CD4-positive, CD25-positive, alpha-beta regulatory T cell (primary cell): Measurements from ENCODE around the gene UBE2N. TPM values are rescaled to one million over a fixed set of nuclear protein-coding genes. Genes with fewer than 3 reads are reported as not detected.
A peak's percentile ranks its signal among the peaks of the same experiment; 100 is the strongest.

Experiments
- ATAC-seq, 2 donors: fragments of 150-1000 bp; cut with Tn5 transposase; one replicate each; pipeline ENCODE4 v1.10.0; 2021; ENCODE audit warnings: low read depth in 2 of 2, moderate number of reproducible peaks in 2 of 2, moderate library complexity in 1 of 2
- DNase-seq, 3 donors: peaks; one replicate each; pipeline versions ENCODE4 v3.0.0 to v3.0.0-alpha.2; 2012 to 2022; ENCODE audit warnings: mixed read lengths in 1 of 3
- H3K27ac ChIP-seq: one replicate; pipeline ENCODE4 v1.7.0; 2013; ENCODE audit warnings: mild to moderate bottlenecking, low read length; ENCODE audit not compliant: insufficient read depth, poor library complexity, severe bottlenecking
- H3K27me3 ChIP-seq: one replicate; pipeline ENCODE4 v1.7.0; 2013; ENCODE audit warnings: low read length; ENCODE audit not compliant: control insufficient read depth, insufficient read depth
- H3K36me3 ChIP-seq: one replicate; pipeline ENCODE4 v1.7.0; 2013; ENCODE audit warnings: mild to moderate bottlenecking, low read length, moderate library complexity; ENCODE audit not compliant: control insufficient read depth, insufficient read depth
- H3K4me1 ChIP-seq: 2 replicates; pipeline ENCODE4 v1.7.0; 2013; ENCODE audit warnings: mild to moderate bottlenecking, low read length; ENCODE audit not compliant: insufficient read depth, control insufficient read depth, poor library complexity, severe bottlenecking
- H3K4me3 ChIP-seq: one replicate; pipeline ENCODE4 v1.7.0; 2013; ENCODE audit warnings: low read depth, mild to moderate bottlenecking, low read length, moderate library complexity
- H3K9me3 ChIP-seq, 2 experiments: 1 replicate in 1 of 2; 2 replicates in 1 of 2; pipeline ENCODE4 v1.7.0; 2013; ENCODE audit warnings: low read length in 2 of 2, mild to moderate bottlenecking in 1 of 2, moderate library complexity in 1 of 2; ENCODE audit not compliant: control insufficient read depth in 2 of 2
- H3K27ac Mint-ChIP-seq, 3 donors: one replicate each; pipeline ENCODE4 v1.8.0; 2020 to 2022; ENCODE audit warnings: mild to moderate bottlenecking in 3 of 3, mixed read lengths in 3 of 3, moderate library complexity in 2 of 3
- H3K27me3 Mint-ChIP-seq: one replicate; pipeline ENCODE4 v1.8.0; 2022; ENCODE audit warnings: mild to moderate bottlenecking, mixed read lengths
- H3K36me3 Mint-ChIP-seq: one replicate; pipeline ENCODE4 v1.8.0; 2020; ENCODE audit warnings: mixed read lengths
- H3K4me1 Mint-ChIP-seq, 4 donors: one replicate each; pipeline ENCODE4 v1.8.0; 2020 to 2022; ENCODE audit warnings: mixed read lengths in 4 of 4, mild to moderate bottlenecking in 1 of 4
- H3K4me3 Mint-ChIP-seq, 4 donors: one replicate each; pipeline ENCODE4 v1.8.0; 2020 to 2022; ENCODE audit warnings: mild to moderate bottlenecking in 4 of 4, mixed read lengths in 4 of 4, moderate library complexity in 3 of 4
- H3K9me3 Mint-ChIP-seq, 7 donors: one replicate each; pipeline ENCODE4 v1.8.0; 2020 to 2022; ENCODE audit warnings: mixed read lengths in 7 of 7, mild to moderate bottlenecking in 3 of 7, moderate library complexity in 2 of 7
- polyA plus RNA-seq, 4 donors: library from polyadenylated mRNA; unstranded; fragments of 300-500 nt; fragmentation: Illumina TruSeq; gene quantifications; one replicate each; pipeline ENCODE4 v1.2.3, GENCODE V29; 2021
- total RNA-seq: library from RNA; stranded (reverse); gene quantifications from one replicate; pipeline ENCODE4 v1.2.3, GENCODE V29; 2022

Gene UBE2N
- total and polyA plus RNA-seq, 5 donors from 2014 or later: 116 to 314 (median 230) TPM

DNA sequence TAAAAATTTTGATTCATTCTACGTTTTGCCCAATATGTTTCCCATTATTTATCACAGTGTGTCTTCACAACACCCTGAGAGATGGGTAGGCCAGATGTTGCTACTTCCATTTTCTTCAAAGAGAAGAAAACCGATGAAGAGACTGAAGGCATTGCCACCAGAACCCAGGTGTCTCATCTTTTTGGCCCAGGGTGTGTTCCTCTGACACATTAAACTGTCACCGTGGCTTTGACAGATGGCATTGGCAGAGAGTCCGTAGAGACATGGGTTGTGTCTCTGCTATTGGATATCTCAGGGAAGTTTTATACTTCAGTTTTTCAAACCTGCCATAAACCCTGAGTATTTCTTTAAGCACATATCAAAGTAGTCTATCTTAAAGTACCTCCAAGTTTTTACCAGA, 75.3 kb downstream of the UBE2N start:
- DNase-seq (no peak), ATAC-seq (no peak)
- Mint-ChIP-seq H3K27me3 (peaks cover 12% of the 10 kb centered on the region), H3K27ac (no peak overlapping the region), H3K4me1 (peaks cover 0 to 11% (median 8%) of the 10 kb centered on the region in 4 donors), H3K4me3 (no peak overlapping the region), H3K9me3 (no peaks in the 10 kb centered on the region), H3K36me3 (no peaks in the 10 kb centered on the region)
- Histone ChIP-seq H3K4me1 (peaks cover 3% of the 10 kb centered on the region), H3K4me3 (no peak overlapping the region), H3K36me3 (no peaks in the 10 kb centered on the region), H3K27me3 (no peaks in the 10 kb centered on the region), H3K27ac (no peak overlapping the region), H3K9me3 (no peaks in the 10 kb centered on the region)

DNA sequence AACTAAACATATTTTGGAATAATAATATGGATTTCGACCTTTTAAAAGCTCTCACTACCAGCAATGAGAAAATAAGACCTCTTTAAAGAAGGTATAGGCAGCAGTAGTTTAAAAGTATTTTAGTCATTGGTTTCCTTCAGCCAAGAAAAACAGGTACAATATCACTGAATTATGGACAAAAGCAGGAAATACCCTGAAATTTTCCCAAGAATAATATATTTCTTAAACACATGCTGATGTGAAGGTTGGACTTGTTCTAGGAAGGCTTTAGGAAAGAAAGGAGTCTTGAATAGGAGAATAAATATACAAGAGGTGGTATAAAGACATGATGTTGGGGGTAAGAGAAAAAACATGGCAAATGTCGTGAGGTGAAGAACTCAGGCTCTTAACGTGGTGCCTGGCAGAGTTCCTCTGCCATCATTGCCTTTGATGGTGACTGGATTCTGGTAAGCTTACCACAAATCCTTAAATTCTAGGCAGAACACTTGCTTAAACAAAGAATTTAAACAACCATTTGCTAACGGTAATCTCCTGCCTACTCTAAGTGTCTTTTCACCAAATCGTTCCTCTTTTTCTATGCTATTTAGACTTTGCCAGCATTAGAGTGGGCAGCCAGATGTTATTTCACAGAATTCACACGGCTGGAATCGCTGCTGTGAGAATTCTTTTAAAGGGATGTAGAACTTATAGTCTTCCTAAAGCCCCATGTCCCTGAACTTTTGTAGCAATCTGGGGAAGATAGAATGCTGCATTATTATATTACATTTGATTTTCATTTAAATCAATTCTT, 75.9 kb downstream of the UBE2N start:
- no peak for DNase-seq
- Mint-ChIP-seq H3K27me3 (peaks cover 12% of the 10 kb centered on the region), H3K36me3 (no peaks in the 10 kb centered on the region), H3K4me3 (no peak overlapping the region), H3K4me1 (peaks cover 0 to 11% (median 9%) of the 10 kb centered on the region in 4 donors), H3K9me3 (no peaks in the 10 kb centered on the region), H3K27ac (no peak overlapping the region)
- no peaks in the 10 kb centered on the region for H3K27me3 ChIP-seq
- no peaks in the 10 kb centered on the region for H3K9me3 ChIP-seq
- no peak overlapping the region for H3K4me3 ChIP-seq
- no peaks in the 10 kb centered on the region for H3K36me3 ChIP-seq
- H3K27ac ChIP-seq: no peak overlapping the region
- H3K4me1 ChIP-seq: peaks cover 3% of the 10 kb centered on the region
- ATAC-seq: no peak

GRCh38 chr12:93363841-93364297, 77.9 kb downstream of the UBE2N start:
- peak in 1 of 3 donors; percentile 53 for DNase-seq
- Histone ChIP-seq H3K27me3 (no peaks in the 10 kb centered on the region), H3K4me3 (no peak overlapping the region), H3K36me3 (no peaks in the 10 kb centered on the region), H3K4me1 (peaks cover 3% of the 10 kb centered on the region), H3K27ac (no peak overlapping the region), H3K9me3 (no peaks in the 10 kb centered on the region)
- Mint-ChIP-seq H3K36me3 (no peaks in the 10 kb centered on the region), H3K27me3 (peaks cover 3% of the 10 kb centered on the region), H3K4me3 (no peak overlapping the region), H3K4me1 (peaks cover 0 to 15% (median 9%) of the 10 kb centered on the region in 4 donors), H3K27ac (no peak overlapping the region), H3K9me3 (peaks cover 0 to 2% (median 0%) of the 10 kb centered on the region in 7 donors)
- ATAC-seq: peak; percentile 67 to 75

- peaks cover 0 to 15% (median 9%) of the 10 kb centered on the region in 4 donors for H3K4me1 Mint-ChIP-seq
- H3K9me3 ChIP-seq: no peaks in the 10 kb centered on the region
- ATAC-seq: no peak
- no peaks in the 10 kb centered on the region for H3K36me3 ChIP-seq
- DNase-seq: no peak
- H3K4me3 Mint-ChIP-seq: no peak overlapping the region
- peaks cover 3% of the 10 kb centered on the region for H3K4me1 ChIP-seq
- peaks cover 0 to 2% (median 0%) of the 10 kb centered on the region in 7 donors for H3K9me3 Mint-ChIP-seq
- no peak overlapping the region for H3K4me3 ChIP-seq
- H3K27ac Mint-ChIP-seq: peak overlapping the region in 1 of 3 donors; percentile 34
- no peak overlapping the region for H3K27ac ChIP-seq
- H3K27me3 ChIP-seq: no peaks in the 10 kb centered on the region
- no peaks in the 10 kb centered on the region for H3K36me3 Mint-ChIP-seq
- no peaks in the 10 kb centered on the region for H3K27me3 Mint-ChIP-seq
Observed at GRCh38 chr12:93361151-93361919, 80.4 kb downstream of the UBE2N start.

- Histone ChIP-seq H3K4me1 (peaks cover 3% of the 10 kb centered on the region), H3K9me3 (no peaks in the 10 kb centered on the region), H3K36me3 (no peaks in the 10 kb centered on the region), H3K4me3 (no peak overlapping the region), H3K27ac (no peak overlapping the region), H3K27me3 (no peaks in the 10 kb centered on the region)
- Mint-ChIP-seq H3K36me3 (no peaks in the 10 kb centered on the region), H3K9me3 (peaks cover 0 to 2% (median 0%) of the 10 kb centered on the region in 7 donors), H3K27me3 (no peaks in the 10 kb centered on the region), H3K27ac (no peak overlapping the region), H3K4me1 (peaks cover 0 to 15% (median 9%) of the 10 kb centered on the region in 4 donors), H3K4me3 (no peak overlapping the region)
- DNase-seq (no peak), ATAC-seq (no peak)
Observed at GRCh38 chr12:93360688-93361087, 81.1 kb downstream of the UBE2N start.

DNA sequence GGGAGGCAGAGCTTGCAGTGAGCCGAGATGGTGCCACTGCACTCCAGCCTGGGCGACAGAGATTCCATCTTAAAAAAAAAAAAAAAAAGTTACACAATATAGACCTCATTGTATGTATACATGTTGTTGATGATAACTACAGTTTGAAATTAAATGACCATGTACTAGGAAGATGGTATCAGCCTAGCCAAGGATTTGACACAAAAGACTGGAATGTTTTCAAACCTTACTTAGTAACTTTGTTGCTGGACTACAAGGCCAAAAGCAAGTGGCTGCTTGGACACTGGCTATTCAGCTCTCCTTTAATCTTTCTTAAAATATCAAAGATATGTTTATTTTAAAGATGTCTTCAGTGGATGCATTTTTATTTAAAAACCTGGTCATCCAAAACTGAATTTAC, 82.9 kb downstream of the UBE2N start:
- no peaks in the 10 kb centered on the region for H3K9me3 ChIP-seq
- Mint-ChIP-seq H3K27ac (no peak overlapping the region), H3K27me3 (no peaks in the 10 kb centered on the region), H3K4me3 (no peak overlapping the region), H3K9me3 (peaks cover 0 to 2% (median 0%) of the 10 kb centered on the region in 7 donors), H3K4me1 (peaks cover 0 to 7% (median 4%) of the 10 kb centered on the region in 4 donors), H3K36me3 (no peaks in the 10 kb centered on the region)
- no peaks in the 10 kb centered on the region for H3K27me3 ChIP-seq
- no peak for DNase-seq
- H3K36me3 ChIP-seq: no peaks in the 10 kb centered on the region
- no peak overlapping the region for H3K4me3 ChIP-seq
- H3K4me1 ChIP-seq: no peaks in the 10 kb centered on the region
- no peak for ATAC-seq
- H3K27ac ChIP-seq: no peak overlapping the region

GRCh38 chr12:93358058-93358457, 83.7 kb downstream of the UBE2N start:
- Mint-ChIP-seq H3K4me1 (peaks cover 0 to 5% (median 1%) of the 10 kb centered on the region in 4 donors), H3K27ac (no peak overlapping the region)
- H3K27ac ChIP-seq: no peak overlapping the region

More at GRCh38 chr12:93358058-93358457, 83.7 kb downstream of the UBE2N start:
- Histone ChIP-seq H3K9me3 (no peaks in the 10 kb centered on the region), H3K4me1 (no peaks in the 10 kb centered on the region), H3K36me3 (no peaks in the 10 kb centered on the region), H3K27me3 (no peaks in the 10 kb centered on the region), H3K4me3 (no peak overlapping the region)
- ATAC-seq (no peak), DNase-seq (peak in 1 of 3 donors; percentile 12)
- Mint-ChIP-seq H3K9me3 (peaks cover 0 to 2% (median 0%) of the 10 kb centered on the region in 7 donors), H3K36me3 (no peaks in the 10 kb centered on the region), H3K27me3 (no peaks in the 10 kb centered on the region), H3K4me3 (no peak overlapping the region)
